ENCODE measurements around the gene KATNB1.

DNA sequence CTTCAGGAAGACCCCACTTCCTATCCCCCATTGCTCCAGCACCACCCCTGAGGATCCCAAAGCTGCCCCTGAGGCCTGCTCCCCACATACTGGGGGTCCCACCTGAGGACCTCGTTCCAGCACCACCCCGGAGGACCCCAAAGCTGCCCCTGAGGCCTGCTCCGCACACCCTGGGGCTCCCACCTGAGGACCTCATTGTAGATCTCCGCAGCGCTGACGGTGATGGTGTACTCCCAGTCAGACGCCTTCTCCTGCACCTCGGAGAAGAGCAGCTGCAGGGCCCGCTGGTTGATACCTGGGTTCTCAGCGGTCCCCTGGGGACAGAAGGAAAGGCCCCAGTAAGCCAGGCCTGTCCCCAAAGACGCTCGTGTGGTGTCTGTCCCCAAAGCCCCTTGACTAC is 26.4 kb downstream of the KATNB1 start:
- TF ChIP-seq, protein P1, sequence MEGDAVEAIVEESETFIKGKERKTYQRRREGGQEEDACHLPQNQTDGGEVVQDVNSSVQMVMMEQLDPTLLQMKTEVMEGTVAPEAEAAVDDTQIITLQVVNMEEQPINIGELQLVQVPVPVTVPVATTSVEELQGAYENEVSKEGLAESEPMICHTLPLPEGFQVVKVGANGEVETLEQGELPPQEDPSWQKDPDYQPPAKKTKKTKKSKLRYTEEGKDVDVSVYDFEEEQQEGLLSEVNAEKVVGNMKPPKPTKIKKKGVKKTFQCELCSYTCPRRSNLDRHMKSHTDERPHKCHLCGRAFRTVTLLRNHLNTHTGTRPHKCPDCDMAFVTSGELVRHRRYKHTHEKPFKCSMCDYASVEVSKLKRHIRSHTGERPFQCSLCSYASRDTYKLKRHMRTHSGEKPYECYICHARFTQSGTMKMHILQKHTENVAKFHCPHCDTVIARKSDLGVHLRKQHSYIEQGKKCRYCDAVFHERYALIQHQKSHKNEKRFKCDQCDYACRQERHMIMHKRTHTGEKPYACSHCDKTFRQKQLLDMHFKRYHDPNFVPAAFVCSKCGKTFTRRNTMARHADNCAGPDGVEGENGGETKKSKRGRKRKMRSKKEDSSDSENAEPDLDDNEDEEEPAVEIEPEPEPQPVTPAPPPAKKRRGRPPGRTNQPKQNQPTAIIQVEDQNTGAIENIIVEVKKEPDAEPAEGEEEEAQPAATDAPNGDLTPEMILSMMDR (conservative IDR thresholded peaks at IDR 0.05; ENCODE audit: low read depth, low read length) = no peak
- no peak for TF ChIP-seq EZH2 (IDR thresholded peaks at IDR 0.05; ENCODE audit: low read length, unreplicated experiment)
